GM19035 (cell line): ENCODE results near the gene ZNF543.

ENCODE experiments used
- ATAC-seq: cut with Tn5 transposase; IDR thresholded peaks from one replicate; pipeline ENCODE4 v1.9.1; 2021; ENCODE audit not compliant: unreplicated experiment

ZNF543 gene

DNA sequence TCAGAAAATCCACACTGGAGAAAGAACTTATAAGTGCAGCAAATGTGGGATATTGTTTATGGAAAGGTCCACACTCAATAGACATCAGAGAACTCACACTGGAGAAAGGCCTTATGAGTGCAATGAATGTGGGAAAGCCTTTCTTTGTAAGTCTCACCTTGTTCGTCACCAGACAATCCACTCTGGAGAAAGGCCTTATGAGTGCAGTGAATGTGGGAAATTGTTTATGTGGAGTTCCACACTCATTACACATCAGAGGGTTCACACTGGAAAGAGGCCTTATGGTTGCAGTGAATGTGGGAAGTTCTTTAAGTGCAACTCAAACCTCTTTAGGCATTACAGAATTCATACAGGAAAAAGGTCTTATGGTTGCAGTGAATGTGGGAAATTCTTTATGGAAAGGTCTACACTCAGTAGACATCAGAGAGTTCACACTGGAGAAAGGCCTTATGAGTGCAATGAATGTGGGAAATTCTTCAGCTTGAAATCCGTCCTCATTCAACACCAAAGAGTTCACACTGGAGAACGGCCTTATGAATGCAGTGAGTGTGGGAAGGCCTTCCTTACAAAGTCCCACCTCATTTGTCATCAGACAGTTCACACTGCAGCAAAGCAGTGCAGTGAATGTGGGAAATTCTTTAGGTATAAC lies 57.4 kb downstream of the ZNF543 start:
- ATAC-seq = no peak
